GM12874 (cell line): ENCODE results near the gene DLGAP1.

Experiments
- CTCF ChIP-seq: IDR thresholded peaks from 2 replicates; pipeline ENCODE4 v1.5.1; 2011; ENCODE audit warnings: low read depth, mild to moderate bottlenecking, control low read depth, low read length, moderate library complexity; ENCODE audit not compliant: insufficient read depth

The DLGAP1 gene

GRCh38 chr18:3458378-3458777 is 996.7 kb downstream of the DLGAP1 start:
- TF ChIP-seq CTCF = no peak

GRCh38 chr18:3457261-3457724 is 997.8 kb downstream of the DLGAP1 start:
- no peak for TF ChIP-seq CTCF

GRCh38 chr18:3456686-3457069 is 998.4 kb downstream of the DLGAP1 start:
- no peak for TF ChIP-seq CTCF

GRCh38 chr18:3455907-3456685 is 999.0 kb downstream of the DLGAP1 start:
- no peak for TF ChIP-seq CTCF

- no peak for TF ChIP-seq CTCF
Measured at GRCh38 chr18:3455090-3455635, 999.9 kb downstream of the DLGAP1 start.

GRCh38 chr18:3454365-3455089 is 1000.6 kb downstream of the DLGAP1 start:
- TF ChIP-seq CTCF = peak; percentile 65

GRCh38 chr18:3453540-3454364 is 1001.4 kb downstream of the DLGAP1 start:
- no peak for TF ChIP-seq CTCF
